HG03196 (cell line): ENCODE measurements around the gene SLC8A1.

Experiments
- ATAC-seq: cut with Tn5 transposase; IDR thresholded peaks from one replicate; pipeline ENCODE4 v1.9.1; 2021; ENCODE audit not compliant: unreplicated experiment

The SLC8A1 gene

DNA sequence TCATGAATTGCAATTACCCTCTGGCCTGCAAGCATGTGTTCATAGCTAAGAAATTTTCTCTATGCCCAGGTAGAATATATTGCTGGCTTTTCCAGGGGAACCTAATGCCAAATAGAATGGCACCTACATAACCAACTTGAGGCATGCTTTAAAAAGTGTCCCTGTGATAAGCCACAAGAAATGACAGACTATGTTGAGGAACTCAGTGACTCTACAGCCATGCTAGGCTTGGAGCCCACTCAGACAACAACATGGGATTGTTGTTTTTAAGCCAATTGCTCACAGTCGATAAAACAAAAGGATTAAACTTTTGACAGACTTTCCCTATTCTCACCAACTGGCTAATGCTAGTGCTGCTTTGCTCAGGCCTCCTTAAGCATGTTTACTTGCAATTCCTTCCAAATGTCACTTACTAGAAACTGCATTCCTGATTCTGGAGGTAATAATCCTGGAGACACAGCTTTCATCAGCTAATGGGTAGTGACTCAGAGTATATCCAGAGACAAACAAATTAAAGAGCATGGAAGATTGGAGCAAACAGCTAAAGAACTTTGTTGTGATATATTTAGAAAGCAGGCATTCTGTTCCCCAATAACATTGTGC is 249.0 kb downstream of the SLC8A1 start:
- ATAC-seq: no peak

DNA sequence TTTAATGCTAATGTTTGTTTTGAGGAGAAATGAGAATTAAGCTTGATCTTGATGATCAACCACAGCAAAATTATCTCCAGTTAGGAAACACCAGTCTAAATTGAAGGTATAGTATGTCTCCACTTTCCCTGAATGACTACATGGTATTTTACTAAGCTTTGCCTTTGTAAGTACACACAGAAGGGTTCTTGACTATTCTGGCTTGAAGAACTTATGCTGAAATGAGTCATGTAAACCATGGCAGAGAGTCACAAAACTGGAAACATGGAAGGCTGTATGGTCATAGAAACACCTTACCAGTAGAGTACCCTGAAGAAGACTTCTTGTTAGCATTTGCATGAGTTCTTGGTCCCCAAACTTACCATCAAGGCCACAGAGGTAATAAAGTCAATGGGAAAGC is 250.5 kb downstream of the SLC8A1 start:
- ATAC-seq: no peak

- ATAC-seq: no peak
Observed at GRCh38 chr2:40200366-40200915, 251.4 kb downstream of the SLC8A1 start.

DNA sequence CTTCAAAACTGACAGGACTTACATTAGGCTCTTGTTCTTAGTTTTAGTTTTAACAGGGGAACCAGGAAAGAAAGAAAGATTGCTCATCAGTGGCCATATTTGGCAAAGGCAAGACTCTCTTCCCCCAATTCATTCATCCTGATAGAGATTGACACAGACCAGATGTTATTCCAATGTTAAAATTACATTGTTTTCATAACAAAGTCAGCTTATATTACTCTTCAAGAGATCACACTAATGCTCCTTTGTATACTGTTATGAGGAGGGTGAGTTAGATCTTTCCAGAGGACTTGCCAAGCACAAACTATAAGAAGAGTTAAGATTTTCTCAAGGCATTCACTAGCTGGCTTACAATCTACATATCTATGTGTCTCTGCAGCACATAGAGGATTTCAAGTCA is 252.1 kb downstream of the SLC8A1 start:
- ATAC-seq: no peak

- ATAC-seq: no peak
Observed at GRCh38 chr2:40197121-40197520, 254.8 kb downstream of the SLC8A1 start.

DNA sequence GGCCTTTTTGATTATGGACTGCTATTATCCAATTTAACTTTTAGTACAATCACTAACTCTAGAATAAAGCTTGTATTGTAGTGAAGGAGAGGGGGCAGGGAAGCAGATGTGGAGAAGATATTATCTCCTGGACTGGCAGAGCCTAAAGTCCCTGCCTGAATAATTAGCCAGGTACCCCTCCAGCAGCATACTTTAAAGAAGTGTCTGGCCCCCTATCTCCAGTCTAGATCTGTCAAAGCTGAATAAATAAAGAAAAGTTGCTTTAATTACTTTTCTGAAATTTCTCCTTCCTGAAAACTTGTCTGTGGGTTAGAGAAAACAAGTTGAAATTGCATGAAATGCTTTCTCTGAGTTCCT is 258.2 kb downstream of the SLC8A1 start:
- ATAC-seq: no peak

DNA sequence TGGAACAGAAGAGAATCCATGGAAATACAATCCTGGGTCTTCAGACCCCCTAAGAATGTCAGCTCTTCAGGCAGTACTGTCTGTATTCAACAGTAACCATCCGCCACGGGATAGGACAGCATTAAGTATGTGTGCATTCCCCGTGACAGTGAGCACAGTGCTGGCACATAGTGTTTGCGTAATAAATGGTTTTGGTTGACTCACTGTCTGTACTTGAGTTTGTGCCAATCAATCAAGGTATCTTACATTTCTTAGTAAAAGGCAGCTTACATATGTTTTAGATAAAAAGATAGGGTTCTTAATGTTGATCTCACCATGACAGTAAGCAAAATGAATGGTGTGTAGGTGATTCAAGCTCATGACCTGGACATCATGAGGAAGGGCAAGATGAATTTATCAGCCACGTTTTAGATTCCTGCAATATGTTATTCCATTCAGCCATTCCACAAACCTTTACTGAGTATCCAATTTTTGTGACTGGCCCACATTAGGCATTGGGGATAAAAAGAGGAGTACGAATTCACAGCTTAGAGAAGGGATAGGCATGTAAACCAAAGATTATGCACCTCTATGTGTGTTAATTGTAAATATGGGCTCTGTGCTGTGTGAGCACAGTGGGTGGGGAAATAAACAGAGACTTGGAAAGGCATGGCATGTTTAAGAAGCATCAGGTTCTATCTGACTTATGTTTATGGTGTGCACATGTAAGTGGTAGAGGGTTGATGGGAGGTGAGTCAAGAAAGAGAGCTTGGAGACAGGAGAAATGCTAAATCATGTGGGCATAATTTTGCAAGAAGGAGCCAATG is 258.8 kb downstream of the SLC8A1 start:
- ATAC-seq: no peak

GRCh38 chr2:40190457-40190856 is 261.4 kb downstream of the SLC8A1 start:
- no peak for ATAC-seq

- ATAC-seq: no peak
Observed at GRCh38 chr2:40189881-40190280, 262.0 kb downstream of the SLC8A1 start.

DNA sequence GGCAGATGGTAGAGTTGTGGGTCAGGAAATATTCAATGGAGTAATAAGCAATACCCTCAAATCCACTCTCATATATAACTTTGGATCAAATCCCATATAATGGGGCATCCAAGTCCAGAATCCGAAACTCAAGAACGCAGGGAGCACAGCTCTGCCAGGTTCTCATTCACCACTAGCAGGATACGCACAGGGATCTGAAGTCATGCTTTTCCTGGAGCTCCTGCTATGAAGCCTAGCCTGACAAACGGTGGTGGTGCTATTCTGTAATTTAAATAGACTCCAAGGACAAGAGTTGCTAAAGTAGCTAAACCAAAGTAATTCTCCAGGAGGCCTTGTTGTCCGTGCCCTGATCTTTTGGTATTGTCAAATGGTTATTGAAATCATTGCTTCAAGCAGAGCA is 264.8 kb downstream of the SLC8A1 start:
- no peak for ATAC-seq

GRCh38 chr2:40184551-40184950 is 267.3 kb downstream of the SLC8A1 start:
- no peak for ATAC-seq

GRCh38 chr2:40181855-40182254 is 270.0 kb downstream of the SLC8A1 start:
- ATAC-seq: no peak

GRCh38 chr2:40179801-40180200 is 272.1 kb downstream of the SLC8A1 start:
- no peak for ATAC-seq

DNA sequence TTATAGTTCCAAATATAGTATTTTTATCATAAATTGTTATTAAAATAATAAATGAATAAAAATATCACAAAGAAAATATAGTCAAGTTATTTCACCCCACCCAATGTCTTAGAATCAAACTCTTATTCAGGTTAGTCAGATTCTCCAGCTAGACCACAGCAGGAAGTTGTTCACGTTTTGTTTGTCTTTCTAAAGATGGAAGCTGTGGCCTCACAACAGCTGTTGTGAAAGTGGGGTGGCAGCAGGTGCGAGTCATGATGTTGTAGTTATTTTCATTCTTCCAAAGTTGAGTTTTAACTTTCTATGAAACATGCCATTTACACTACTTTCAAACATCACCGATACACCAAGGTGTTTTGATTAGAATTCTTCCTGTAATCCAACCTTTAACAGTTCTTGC is 272.9 kb downstream of the SLC8A1 start:
- ATAC-seq: peak; percentile 82

- ATAC-seq: no peak
Observed at GRCh38 chr2:40178171-40178778, 273.6 kb downstream of the SLC8A1 start.

GRCh38 chr2:40177366-40177765 is 274.5 kb downstream of the SLC8A1 start:
- ATAC-seq: no peak

GRCh38 chr2:40173276-40173675 is 278.6 kb downstream of the SLC8A1 start:
- no peak for ATAC-seq

DNA sequence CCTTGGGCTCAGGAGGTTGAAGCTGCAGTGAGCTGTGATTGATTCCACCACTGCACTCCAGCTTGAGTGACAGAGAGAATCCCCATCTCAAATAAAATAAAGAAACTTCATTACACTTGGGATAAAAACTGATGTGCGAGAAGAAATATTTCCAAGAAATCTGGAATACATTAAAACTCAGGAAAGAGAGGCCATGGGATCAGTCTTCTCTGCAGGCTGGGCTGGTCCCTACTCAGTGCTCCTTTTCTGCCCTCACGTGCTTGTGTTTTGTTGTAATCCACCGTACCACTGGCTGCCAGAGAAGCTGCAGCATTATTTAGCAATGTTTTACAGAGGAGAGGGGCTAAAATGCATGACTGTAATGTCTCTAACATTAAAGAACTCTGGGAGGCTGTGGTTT is 282.0 kb downstream of the SLC8A1 start:
- ATAC-seq: no peak

DNA sequence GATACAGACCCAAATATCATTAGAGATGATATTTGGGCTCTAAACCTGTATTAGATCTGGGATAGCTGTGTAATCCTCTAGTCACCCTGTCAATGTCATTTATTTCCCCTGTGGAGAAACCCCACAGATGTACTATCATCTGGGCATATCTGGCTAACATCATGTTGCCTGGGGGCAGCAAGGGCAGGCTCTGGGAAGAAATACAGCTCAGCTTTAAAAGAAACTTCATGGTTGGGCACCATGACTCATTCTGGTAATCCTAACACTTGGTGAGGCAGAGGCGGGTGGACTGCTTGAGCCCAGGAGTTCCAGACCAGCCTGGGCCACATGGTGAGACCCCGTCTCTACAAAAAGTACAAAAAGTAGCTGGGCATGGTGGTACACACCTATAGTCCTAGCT is 282.5 kb downstream of the SLC8A1 start:
- ATAC-seq: no peak

- no peak for ATAC-seq
Observed at GRCh38 chr2:40168546-40168945, 283.3 kb downstream of the SLC8A1 start.

DNA sequence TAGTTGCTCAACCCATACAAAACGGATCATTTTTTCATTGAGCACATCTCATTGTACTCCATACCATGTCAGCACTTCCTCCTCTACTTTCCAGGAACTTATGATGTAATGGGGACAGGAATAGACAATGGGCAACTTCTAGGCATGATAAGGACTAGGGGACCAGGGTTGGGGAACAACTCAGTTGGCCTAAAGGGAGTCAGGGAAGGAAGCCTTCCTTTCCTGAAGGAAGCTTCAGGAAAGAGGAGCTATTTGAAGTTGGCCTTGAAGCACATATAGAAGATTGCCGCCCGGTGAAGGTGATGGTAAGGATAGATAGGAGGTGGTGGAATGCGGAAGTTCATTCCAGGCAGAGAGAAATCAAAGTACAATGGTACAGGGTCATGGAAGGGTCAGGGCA is 283.9 kb downstream of the SLC8A1 start:
- no peak for ATAC-seq

DNA sequence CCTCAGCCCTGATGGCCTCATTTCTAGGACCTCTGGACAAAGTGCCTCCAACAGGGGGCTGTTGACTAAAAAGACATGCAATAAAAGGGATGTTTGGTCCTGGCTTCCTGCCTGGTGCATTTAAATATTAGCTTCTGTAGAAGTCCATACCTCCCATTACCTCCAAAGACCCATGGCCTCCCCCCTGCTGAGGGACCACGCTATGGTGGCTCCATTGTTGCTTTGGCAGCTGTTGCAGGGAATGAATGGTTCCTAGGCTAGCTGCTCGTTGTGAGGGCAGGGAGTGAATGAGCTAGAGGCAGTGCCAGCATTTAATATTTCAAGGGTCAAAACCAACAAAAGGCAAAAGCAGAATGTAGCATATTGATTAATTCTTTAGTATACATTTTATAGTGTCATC is 285.9 kb downstream of the SLC8A1 start:
- ATAC-seq: no peak
